Measurements from ENCODE around the gene MAN2A2. TPM values are rescaled to one million over a fixed set of nuclear protein-coding genes. Genes with fewer than 3 reads are reported as not detected.
"Not testable (repeated sequence)": the region's sequence is repeated elsewhere in the genome, so short reads cannot be mapped to it uniquely, and the experiment has no call there.

Gene MAN2A2
- total RNA-seq, 1 donor = 15.1 TPM

DNA sequence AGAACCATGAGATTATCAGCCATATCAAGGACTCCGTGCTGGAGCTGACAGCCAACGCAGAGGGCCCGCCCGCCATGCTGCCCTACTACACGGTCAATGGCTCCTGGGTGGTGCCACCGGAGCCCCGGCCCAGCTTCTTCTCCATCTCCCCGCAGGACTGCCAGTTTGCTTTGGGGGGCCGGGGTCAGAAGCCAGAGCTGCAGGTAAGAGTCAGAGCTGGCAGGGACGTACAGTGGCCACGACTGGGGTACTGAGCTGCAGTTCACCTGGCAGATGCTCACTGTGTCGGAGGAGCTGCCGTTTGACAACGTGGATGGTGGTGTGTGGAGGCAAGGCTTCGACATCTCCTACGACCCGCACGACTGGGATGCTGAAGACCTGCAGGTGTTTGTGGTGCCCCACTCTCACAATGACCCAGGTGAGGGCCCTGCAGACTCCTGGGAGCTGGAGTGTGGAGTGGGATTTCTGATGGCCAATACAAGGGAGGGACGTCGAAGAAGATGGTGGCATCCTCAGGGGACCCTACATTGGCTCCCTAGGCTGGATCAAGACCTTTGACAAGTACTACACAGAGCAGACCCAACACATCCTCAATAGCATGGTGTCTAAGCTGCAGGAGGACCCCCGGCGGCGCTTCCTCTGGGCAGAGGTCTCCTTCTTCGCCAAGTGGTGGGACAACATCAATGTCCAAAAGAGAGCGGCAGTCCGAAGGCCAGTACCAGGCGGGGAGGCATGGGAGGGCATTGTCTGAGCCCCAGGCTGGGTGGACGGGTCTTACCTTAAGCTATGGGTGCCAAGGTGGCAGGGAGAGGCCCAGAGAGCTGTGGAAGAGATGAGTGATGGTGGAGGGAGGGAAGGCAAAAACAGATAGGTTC, 2.4 kb downstream of the MAN2A2 start:
- DNase-seq (ENCODE audit: low read depth) = no peak
- TF ChIP-seq, protein P1, sequence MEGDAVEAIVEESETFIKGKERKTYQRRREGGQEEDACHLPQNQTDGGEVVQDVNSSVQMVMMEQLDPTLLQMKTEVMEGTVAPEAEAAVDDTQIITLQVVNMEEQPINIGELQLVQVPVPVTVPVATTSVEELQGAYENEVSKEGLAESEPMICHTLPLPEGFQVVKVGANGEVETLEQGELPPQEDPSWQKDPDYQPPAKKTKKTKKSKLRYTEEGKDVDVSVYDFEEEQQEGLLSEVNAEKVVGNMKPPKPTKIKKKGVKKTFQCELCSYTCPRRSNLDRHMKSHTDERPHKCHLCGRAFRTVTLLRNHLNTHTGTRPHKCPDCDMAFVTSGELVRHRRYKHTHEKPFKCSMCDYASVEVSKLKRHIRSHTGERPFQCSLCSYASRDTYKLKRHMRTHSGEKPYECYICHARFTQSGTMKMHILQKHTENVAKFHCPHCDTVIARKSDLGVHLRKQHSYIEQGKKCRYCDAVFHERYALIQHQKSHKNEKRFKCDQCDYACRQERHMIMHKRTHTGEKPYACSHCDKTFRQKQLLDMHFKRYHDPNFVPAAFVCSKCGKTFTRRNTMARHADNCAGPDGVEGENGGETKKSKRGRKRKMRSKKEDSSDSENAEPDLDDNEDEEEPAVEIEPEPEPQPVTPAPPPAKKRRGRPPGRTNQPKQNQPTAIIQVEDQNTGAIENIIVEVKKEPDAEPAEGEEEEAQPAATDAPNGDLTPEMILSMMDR (IDR thresholded peaks at IDR 0.05; ENCODE audit: insufficient read depth, low read depth, low read length) = no peak
- H3K4me3 ChIP-seq (ENCODE audit: low read depth, low read length) = no peak overlapping the region

DNA sequence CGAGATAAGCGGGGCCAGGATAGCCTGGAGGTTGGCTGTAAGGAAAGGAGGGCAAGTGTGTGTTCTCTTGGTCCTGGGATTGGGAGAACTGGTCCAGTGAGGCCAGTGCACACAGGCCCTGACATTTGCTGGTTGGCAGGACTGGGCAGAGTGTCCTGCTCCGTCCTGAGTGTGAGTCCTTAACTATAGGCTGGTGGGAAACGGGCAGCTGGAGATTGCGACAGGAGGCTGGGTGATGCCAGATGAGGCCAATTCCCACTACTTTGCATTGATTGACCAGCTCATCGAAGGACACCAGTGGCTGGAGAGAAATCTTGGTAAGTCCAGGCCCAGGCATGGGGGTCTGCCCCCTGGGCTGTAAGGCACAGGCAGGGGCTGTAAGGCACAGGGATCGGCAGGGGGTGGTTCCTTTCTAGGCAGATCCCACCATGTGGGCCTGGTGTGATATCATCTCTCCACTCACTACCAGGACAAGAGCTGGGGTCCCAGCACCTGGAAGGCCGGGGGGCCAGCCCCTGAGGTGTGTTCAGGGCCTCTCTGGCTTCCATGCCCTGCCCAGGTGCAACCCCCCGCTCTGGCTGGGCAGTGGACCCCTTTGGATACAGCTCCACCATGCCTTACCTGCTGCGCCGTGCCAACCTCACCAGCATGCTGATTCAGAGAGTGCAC, 3.2 kb downstream of the MAN2A2 start:
- DNase-seq (ENCODE audit: low read depth) = no peak
- TF ChIP-seq, protein P1 (IDR thresholded peaks at IDR 0.05; ENCODE audit: insufficient read depth, low read depth, low read length) = no peak
- no peak overlapping the region for H3K4me3 ChIP-seq (ENCODE audit: low read depth, low read length)

DNA sequence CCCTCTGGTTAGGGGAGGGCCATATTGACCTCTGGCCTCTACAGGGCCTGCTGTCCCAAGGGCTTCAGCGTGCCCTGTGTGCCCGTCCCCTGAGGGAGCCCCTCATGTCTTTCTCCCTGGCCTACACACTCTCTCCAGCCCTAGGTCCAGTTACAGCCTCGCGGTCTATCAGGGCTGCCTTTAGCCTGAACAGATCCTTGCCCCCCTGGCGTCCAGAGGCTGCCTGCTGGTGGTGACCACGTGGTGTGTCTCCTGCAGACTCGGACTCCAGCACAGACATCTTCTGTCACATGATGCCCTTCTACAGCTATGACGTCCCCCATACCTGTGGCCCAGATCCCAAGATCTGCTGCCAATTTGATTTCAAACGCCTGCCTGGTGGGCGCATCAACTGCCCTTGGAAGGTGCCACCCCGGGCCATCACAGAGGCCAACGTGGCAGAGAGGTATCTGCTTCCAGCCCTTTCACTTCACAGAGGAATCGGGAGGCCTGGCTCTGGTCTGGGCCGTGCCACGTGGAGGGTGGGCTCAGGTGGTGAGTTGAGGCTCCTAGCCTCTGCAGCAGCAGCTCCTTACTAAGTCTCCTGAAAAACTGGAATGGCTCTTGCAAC, 4.1 kb downstream of the MAN2A2 start:
- H3K4me3 ChIP-seq (ENCODE audit: low read depth, low read length) = no peak overlapping the region
- TF ChIP-seq, protein P1 (IDR thresholded peaks at IDR 0.05; ENCODE audit: insufficient read depth, low read depth, low read length) = no peak
- DNase-seq (ENCODE audit: low read depth) = no peak

DNA sequence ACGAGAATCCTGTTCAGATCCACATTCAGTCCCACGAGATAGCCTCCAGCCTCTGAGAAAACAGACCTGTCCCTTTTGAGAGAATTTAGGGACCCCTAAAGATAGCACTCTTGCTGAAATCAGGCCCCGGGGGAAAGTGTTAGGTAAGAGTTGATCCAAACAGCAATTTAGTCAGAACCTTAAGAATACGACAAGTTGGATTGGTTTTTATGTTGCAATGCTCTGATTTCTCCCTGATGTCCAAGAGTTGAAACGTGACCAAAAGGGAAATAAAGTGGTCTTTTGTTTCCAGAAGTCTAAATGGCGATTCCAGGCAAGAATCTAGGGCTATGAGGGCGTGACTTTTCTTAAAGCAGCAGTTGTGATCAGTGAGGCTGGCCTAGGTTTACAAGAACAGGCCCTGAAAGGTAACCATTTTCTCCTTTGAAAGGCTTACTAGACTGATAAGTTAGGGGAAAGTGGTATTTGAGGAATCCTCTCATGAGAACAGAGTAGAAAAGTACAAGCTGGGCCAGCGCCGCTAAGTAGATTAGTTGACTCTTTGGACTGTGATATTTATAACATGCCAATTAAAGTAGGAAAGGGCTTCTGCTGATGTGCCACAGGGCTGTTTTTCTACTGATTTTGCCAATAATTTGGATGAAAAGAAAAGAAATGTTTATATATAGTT, 4.9 kb downstream of the MAN2A2 start:
- TF ChIP-seq, protein P1 (IDR thresholded peaks at IDR 0.05; ENCODE audit: insufficient read depth, low read depth, low read length) = no peak
- H3K4me3 ChIP-seq (ENCODE audit: low read depth, low read length) = no peak overlapping the region
- DNase-seq (ENCODE audit: low read depth) = no peak

DNA sequence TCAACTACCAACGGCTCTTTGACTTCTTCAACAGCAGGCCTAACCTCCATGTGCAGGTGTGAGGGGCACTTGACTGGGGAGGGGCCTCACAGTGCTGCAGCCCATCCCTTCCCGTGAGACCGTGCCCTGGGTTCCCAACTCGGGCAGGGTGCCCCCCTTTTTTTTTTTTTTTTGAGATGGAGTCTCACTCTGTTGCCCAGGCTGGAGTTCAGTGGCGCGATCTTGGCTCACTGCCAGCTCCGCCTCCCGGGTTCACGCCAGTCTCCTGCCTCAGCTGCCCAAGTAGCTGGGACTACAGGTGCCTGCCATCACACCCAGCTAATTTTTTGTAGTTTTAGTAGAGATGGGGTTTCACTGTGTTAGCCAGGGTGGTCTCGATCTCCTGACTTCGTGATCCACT, 6.3 kb downstream of the MAN2A2 start:
- H3K4me3 ChIP-seq (ENCODE audit: low read depth, low read length); DNase-seq (ENCODE audit: low read depth): not testable (repeated sequence)

DNA sequence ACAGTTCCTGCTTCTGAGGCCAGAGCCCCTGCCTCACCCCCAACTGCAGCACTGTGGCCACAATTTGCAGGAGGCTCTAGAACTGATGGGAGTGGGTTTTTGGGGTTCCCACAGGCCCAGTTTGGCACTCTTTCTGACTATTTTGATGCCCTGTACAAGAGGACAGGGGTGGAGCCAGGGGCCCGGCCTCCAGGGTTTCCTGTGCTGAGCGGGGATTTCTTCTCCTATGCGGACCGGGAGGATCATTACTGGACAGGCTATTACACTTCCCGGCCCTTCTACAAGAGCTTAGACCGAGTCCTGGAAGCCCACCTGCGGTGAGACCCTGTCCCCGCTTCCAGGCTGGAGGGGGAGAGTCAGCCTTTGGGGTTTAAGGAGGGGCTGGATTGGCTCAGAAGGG, 6.9 kb downstream of the MAN2A2 start:
- TF ChIP-seq, protein P1 (IDR thresholded peaks at IDR 0.05; ENCODE audit: insufficient read depth, low read depth, low read length) = no peak
- H3K4me3 ChIP-seq (ENCODE audit: low read depth, low read length) = no peak overlapping the region
- no peak for DNase-seq (ENCODE audit: low read depth)

All from fibroblast of villous mesenchyme (primary cell).